Tibial artery (tissue), 4 donors: Measurements from ENCODE around the gene CCDC148.

Experiments
- DNase-seq, 2 donors: peaks; one replicate each; pipeline ENCODE4 v3.0.0-alpha.2; 2019
- H3K27ac ChIP-seq, 2 donors: fragments of 200-600 bp; sonication (generic) in 1 of 2; 1 replicate in 1 of 2; 2 replicates in 1 of 2; pipeline ENCODE4 v1.5.1; 2018 to 2019; ENCODE audit warnings: mild to moderate bottlenecking in 1 of 2
- H3K27me3 ChIP-seq, 2 donors: fragments of 200-600 bp; sonication (generic) in 1 of 2; one replicate each; pipeline versions ENCODE4 v1.5.1 to v1.6.0; 2016 to 2019
- H3K36me3 ChIP-seq, 3 donors: fragments of 200-600 bp; sonication (generic) in 2 of 3; one replicate each; pipeline ENCODE4 v1.5.1; 2016 to 2019; ENCODE audit warnings: mild to moderate bottlenecking in 2 of 3
- H3K4me1 ChIP-seq, 4 donors: fragments of 200-600 bp; sonication (generic) in 2 of 4; 1 replicate in 3 of 4; 2 replicates in 1 of 4; pipeline ENCODE4 v1.5.1; 2016 to 2019
- H3K4me3 ChIP-seq, 2 donors: fragments of 200-600 bp; sonication (generic) in 1 of 2; 1 replicate in 1 of 2; 2 replicates in 1 of 2; pipeline ENCODE4 v1.5.1; 2018 to 2019; ENCODE audit warnings: mild to moderate bottlenecking in 2 of 2
- H3K9me3 ChIP-seq, 3 donors: fragments of 200-600 bp; sonication (generic) in 1 of 3; one replicate each; pipeline ENCODE4 v1.5.1; 2016 to 2019
- CTCF ChIP-seq, 2 experiments: fragments of 200-600 bp in 1 of 2; fragments of 450-650 bp in 1 of 2; IDR thresholded peaks; one replicate each; pipeline ENCODE4 v1.5.1; 2017 to 2019; ENCODE audit warnings: antibody characterized with exemption in 2 of 2, mild to moderate bottlenecking in 1 of 2, moderate library complexity in 1 of 2
- intact Hi-C: fragments of 100-400 bp; cut with DNase I; formaldehyde crosslinking; loops from one replicate; pipeline ENCODE4 v1.15.0; 2023; ENCODE audit warnings: low total_unique reads

The CCDC148 gene

GRCh38 chr2:158213773-158214172, 242.8 kb downstream of the CCDC148 start:
- H3K36me3 ChIP-seq = no peaks in the 10 kb centered on the region
- intact Hi-C loops = no loop called here
- TF ChIP-seq CTCF (IDR thresholded peaks at IDR 0.05) = no peak
- H3K27me3 ChIP-seq = no peaks in the 10 kb centered on the region
- H3K27ac ChIP-seq = no peak overlapping the region
- no peaks in the 10 kb centered on the region for H3K4me1 ChIP-seq
- no peak overlapping the region for H3K4me3 ChIP-seq
- DNase-seq = no peak
- no peaks in the 10 kb centered on the region for H3K9me3 ChIP-seq

DNA sequence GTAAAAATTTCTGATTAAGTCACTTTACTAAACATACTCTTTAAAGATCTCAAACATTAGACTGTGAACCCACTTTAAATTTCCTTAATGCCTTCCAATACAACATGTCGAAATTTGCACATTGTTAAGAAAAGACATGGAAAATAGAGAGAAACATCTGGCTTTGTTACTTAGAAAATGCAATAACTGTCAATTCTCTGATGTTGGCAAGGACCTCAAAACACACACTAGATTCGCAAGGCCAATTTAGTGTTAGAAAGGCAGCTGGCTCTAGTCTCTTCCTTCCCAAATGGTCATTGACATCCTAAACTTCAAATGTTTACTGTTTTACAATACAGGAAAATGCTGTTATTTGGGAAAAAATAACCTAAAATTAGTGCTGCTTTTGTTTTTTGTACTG, 244.3 kb downstream of the CCDC148 start:
- no peaks in the 10 kb centered on the region for H3K9me3 ChIP-seq
- no peaks in the 10 kb centered on the region for H3K4me1 ChIP-seq
- DNase-seq = no peak
- H3K27me3 ChIP-seq = no peaks in the 10 kb centered on the region
- no peak overlapping the region for H3K27ac ChIP-seq
- H3K4me3 ChIP-seq = no peak overlapping the region
- H3K36me3 ChIP-seq = no peaks in the 10 kb centered on the region
- intact Hi-C loops = no loop called here
- TF ChIP-seq CTCF (IDR thresholded peaks at IDR 0.05) = no peak

DNA sequence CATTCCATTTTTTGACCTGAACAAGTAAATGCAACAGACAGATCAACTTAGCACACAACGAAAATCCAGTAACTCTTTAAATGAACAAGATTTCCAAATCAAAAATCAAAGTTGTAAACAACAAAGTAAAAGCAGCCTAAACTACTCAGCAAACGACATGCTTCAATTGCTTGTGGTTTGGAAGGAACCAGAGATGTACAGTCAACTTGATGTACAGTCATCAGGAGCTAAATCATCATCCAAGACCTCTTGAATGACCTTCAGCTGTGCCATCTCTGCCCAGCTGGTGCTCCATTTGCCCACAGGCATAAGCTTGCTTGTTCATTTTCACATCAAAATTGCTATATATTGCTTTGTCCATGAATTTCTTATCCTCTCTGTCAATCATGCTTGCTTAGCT, 245.1 kb downstream of the CCDC148 start:
- Histone ChIP-seq H3K27me3 (no peaks in the 10 kb centered on the region), H3K27ac (no peak overlapping the region), H3K9me3 (no peaks in the 10 kb centered on the region), H3K36me3 (no peaks in the 10 kb centered on the region), H3K4me1 (no peaks in the 10 kb centered on the region), H3K4me3 (no peak overlapping the region)
- TF ChIP-seq CTCF (IDR thresholded peaks at IDR 0.05) = no peak
- no peak for DNase-seq
- intact Hi-C loops = no loop called here

DNA sequence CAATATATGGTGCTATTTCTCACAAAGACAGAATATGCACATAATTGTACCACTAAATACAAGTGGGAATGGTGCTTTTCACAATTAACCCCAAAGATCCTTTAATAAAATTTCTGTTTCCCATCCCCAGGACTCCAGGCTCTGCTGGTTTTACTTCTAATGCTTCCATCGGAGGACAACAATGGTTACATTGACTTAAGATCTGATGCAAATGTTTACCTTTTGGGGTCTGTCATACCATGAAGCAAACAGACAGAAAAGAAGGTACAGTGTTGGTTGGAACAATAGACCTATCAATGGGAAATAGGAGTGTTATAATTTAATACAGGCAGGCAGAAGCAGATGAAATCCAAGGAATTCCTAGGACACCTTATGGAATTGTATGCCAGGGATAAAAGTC, 249.2 kb downstream of the CCDC148 start:
- TF ChIP-seq CTCF (IDR thresholded peaks at IDR 0.05) = no peak
- intact Hi-C loops = no loop called here
- Histone ChIP-seq H3K27me3 (no peaks in the 10 kb centered on the region), H3K4me1 (no peaks in the 10 kb centered on the region), H3K4me3 (no peak overlapping the region), H3K9me3 (no peaks in the 10 kb centered on the region), H3K27ac (no peak overlapping the region), H3K36me3 (no peaks in the 10 kb centered on the region)
- DNase-seq = no peak

GRCh38 chr2:158205215-158205614, 251.3 kb downstream of the CCDC148 start:
- Histone ChIP-seq H3K4me1 (no peaks in the 10 kb centered on the region), H3K4me3 (no peak overlapping the region), H3K36me3 (no peaks in the 10 kb centered on the region), H3K9me3 (no peaks in the 10 kb centered on the region), H3K27ac (no peak overlapping the region), H3K27me3 (no peaks in the 10 kb centered on the region)
- DNase-seq = no peak
- intact Hi-C loops = no loop called here
- TF ChIP-seq CTCF (IDR thresholded peaks at IDR 0.05) = no peak

GRCh38 chr2:158204741-158205165, 251.8 kb downstream of the CCDC148 start:
- H3K27me3 ChIP-seq = no peaks in the 10 kb centered on the region
- no peak for TF ChIP-seq CTCF (IDR thresholded peaks at IDR 0.05)
- no peaks in the 10 kb centered on the region for H3K36me3 ChIP-seq
- no peak overlapping the region for H3K4me3 ChIP-seq
- intact Hi-C loops = no loop called here
- H3K9me3 ChIP-seq = no peaks in the 10 kb centered on the region
- no peak for DNase-seq
- no peaks in the 10 kb centered on the region for H3K4me1 ChIP-seq
- no peak overlapping the region for H3K27ac ChIP-seq
